AG04449 (cell line): ENCODE measurements around the gene AFDN.

Source experiments
- CTCF ChIA-PET: fragments of 350-600 bp; formaldehyde crosslinking; extraction: SDS; loops from one replicate; lab custom pipeline; 2021; ENCODE audit warnings: antibody characterized with exemption; lab: Yijun Ruan, JAX
- POLR2A ChIA-PET: fragments of 400-600, 350-600 bp; formaldehyde crosslinking; extraction: SDS; loops from one replicate; lab custom pipeline; 2020; ENCODE audit warnings: antibody characterized with exemption, inconsistent platforms; lab: Yijun Ruan, JAX
- DNase-seq: peaks from one replicate; pipeline ENCODE4 v3.0.0-alpha.2; 2010; ENCODE audit warnings: low read depth, low spot score
- H3K4me3 ChIP-seq: 2 replicates; pipeline ENCODE4 v1.5.1; 2011; ENCODE audit warnings: low read depth, mild to moderate bottlenecking, control low read depth, low read length
- CTCF ChIP-seq: IDR thresholded peaks from one replicate; pipeline ENCODE4 v1.5.1; 2011; ENCODE audit warnings: mild to moderate bottlenecking, moderate library complexity, low read length, control low read depth, inconsistent platforms; ENCODE audit not compliant: insufficient read depth; ENCODE audit errors: missing control alignments

The AFDN gene

GRCh38 chr6:168005796-168006195 is 179.1 kb downstream of the AFDN start:
- no peak for DNase-seq
- H3K4me3 ChIP-seq = no peak overlapping the region
- TF ChIP-seq CTCF = no peak
- ChIA-PET CTCF (no interaction called here), POLR2A (no interaction called here)

- TF ChIP-seq CTCF = no peak
- H3K4me3 ChIP-seq = no peak overlapping the region
- DNase-seq = peak; percentile 98
- ChIA-PET CTCF (no interaction called here), POLR2A (interaction anchor here (0.6 kb wide), 1 partner anchor 193 kb away, joined by 5 read pairs; no protein-coding TSS in a partner anchor)
Measured at GRCh38 chr6:168007592-168008338, 181.1 kb downstream of the AFDN start.

- POLR2A ChIA-PET = no interaction called here
- CTCF ChIA-PET = no interaction called here
- no peak for DNase-seq
Measured at GRCh38 chr6:168009331-168009730, 182.6 kb downstream of the AFDN start.

GRCh38 chr6:168011291-168011690 is 184.6 kb downstream of the AFDN start:
- no peak for TF ChIP-seq CTCF
- no peak overlapping the region for H3K4me3 ChIP-seq
- DNase-seq = no peak
- ChIA-PET CTCF (interaction anchor here (0.8 kb wide), 1 partner anchor 22 kb away, joined by 3 read pairs; no protein-coding TSS in a partner anchor), POLR2A (no interaction called here)

More at GRCh38 chr6:168009331-168009730, 182.6 kb downstream of the AFDN start:
- TF ChIP-seq CTCF = no peak
- H3K4me3 ChIP-seq = no peak overlapping the region

GRCh38 chr6:168012431-168013249 is 185.9 kb downstream of the AFDN start:
- H3K4me3 ChIP-seq = no peak overlapping the region
- no peak for TF ChIP-seq CTCF
- DNase-seq = no peak
- POLR2A ChIA-PET = no interaction called here
- CTCF ChIA-PET = no interaction called here

GRCh38 chr6:168013250-168013915 is 186.7 kb downstream of the AFDN start:
- no peak for DNase-seq
- no peak for TF ChIP-seq CTCF
- ChIA-PET CTCF (no interaction called here), POLR2A (no interaction called here)
- no peak overlapping the region for H3K4me3 ChIP-seq
